IMR-90 (cell line): Measurements from ENCODE around the gene FOXP1. TPM values are rescaled to one million over a fixed set of nuclear protein-coding genes. Genes with fewer than 3 reads are reported as not detected.

Source experiments
- ATAC-seq: fragments of 200-7000 bp; cut with Tn5 transposase; 2 replicates; pipeline ENCODE4 v1.9.1; 2020; ENCODE audit warnings: low read depth, mild to moderate bottlenecking, moderate library complexity
- BruUV-seq: library from RNA; stranded (reverse); fragments of 400-500 nt; replicated peaks from 2 replicates; lab custom pipeline; 2021; lab: Mats Ljungman, UMichigan
- CTCF ChIA-PET: fragments of 300-600 bp; formaldehyde crosslinking; extraction: SDS; loops from one replicate; lab custom pipeline; 2021; ENCODE audit warnings: antibody characterized with exemption; lab: Yijun Ruan, JAX
- POLR2A ChIA-PET: fragments of 300-600 bp; sonication (Branson Sonifier 250); formaldehyde crosslinking; loops from one replicate; lab custom pipeline; 2022; ENCODE audit warnings: antibody characterized with exemption; ENCODE audit not compliant: unreplicated experiment; lab: Charles Lee
- DNase-seq: peaks from one replicate; pipeline ENCODE4 v3.0.0; 2013
- H2AFZ ChIP-seq: replicated peaks from 2 replicates; pipeline ENCODE3; 2013; ENCODE audit warnings: low read length, mild to moderate bottlenecking; ENCODE audit not compliant: poor library complexity
- H2AK5ac ChIP-seq: 2 replicates; pipeline ENCODE4 v1.6.1; 2013; ENCODE audit warnings: low read depth, low read length, inconsistent platforms
- H2AK9ac ChIP-seq: replicated peaks from 2 replicates; pipeline ENCODE3; 2013; ENCODE audit warnings: mild to moderate bottlenecking, low read depth, low read length, moderate library complexity; ENCODE audit not compliant: poor library complexity
- H2BK120ac ChIP-seq: 2 replicates; pipeline ENCODE4 v1.6.1; 2013; ENCODE audit warnings: low read depth, low read length, inconsistent platforms
- H2BK15ac ChIP-seq: 3 replicates; pipeline ENCODE4 v1.6.1; 2013; ENCODE audit warnings: low read depth, low read length, inconsistent platforms
- H2BK20ac ChIP-seq: 2 replicates; pipeline ENCODE4 v1.6.1; 2013; ENCODE audit warnings: low read depth, mild to moderate bottlenecking, inconsistent platforms, low read length, moderate library complexity
- H2BK5ac ChIP-seq: 2 replicates; pipeline ENCODE4 v1.6.1; 2013; ENCODE audit warnings: mild to moderate bottlenecking, low read depth, low read length, inconsistent platforms; ENCODE audit not compliant: poor library complexity, severe bottlenecking
- H3K14ac ChIP-seq: replicated peaks from 2 replicates; pipeline ENCODE4 v1.6.1; 2013; ENCODE audit warnings: low read depth, low read length, inconsistent platforms
- H3K18ac ChIP-seq: 2 replicates; pipeline ENCODE4 v1.6.1; 2013; ENCODE audit warnings: low read depth, low read length, control low read depth
- H3K23ac ChIP-seq: 2 replicates; pipeline ENCODE4 v1.6.1; 2013; ENCODE audit warnings: low read depth, low read length, inconsistent platforms
- H3K27ac ChIP-seq: 2 replicates; pipeline ENCODE4 v1.5.1; 2013; ENCODE audit warnings: mild to moderate bottlenecking, control low read depth, low read length; ENCODE audit not compliant: insufficient read depth
- H3K27me3 ChIP-seq: 2 replicates; pipeline ENCODE4 v1.6.1; 2013; ENCODE audit warnings: low read length; ENCODE audit not compliant: control insufficient read depth, insufficient read depth
- H3K36me3 ChIP-seq: 2 replicates; pipeline ENCODE4 v1.6.1; 2013; ENCODE audit warnings: low read length, mixed read lengths; ENCODE audit not compliant: control insufficient read depth, insufficient read depth
- H3K4ac ChIP-seq: 2 replicates; pipeline ENCODE4 v1.6.1; 2013; ENCODE audit warnings: low read depth, low read length, inconsistent platforms
- H3K4me1 ChIP-seq: 2 replicates; pipeline ENCODE4 v1.6.1; 2013; ENCODE audit warnings: low read length, mixed read lengths; ENCODE audit not compliant: control insufficient read depth, insufficient read depth
- H3K4me2 ChIP-seq: 2 replicates; pipeline ENCODE4 v1.6.1; 2013; ENCODE audit warnings: low read depth, mild to moderate bottlenecking, control low read depth, low read length, moderate library complexity
- H3K4me3 ChIP-seq: 2 replicates; pipeline ENCODE4 v1.5.1; 2013; ENCODE audit warnings: low read depth, mild to moderate bottlenecking, control low read depth, low read length, moderate library complexity; ENCODE audit not compliant: insufficient read depth
- H3K56ac ChIP-seq: 2 replicates; pipeline ENCODE4 v1.6.1; 2013; ENCODE audit warnings: low read length, inconsistent platforms; ENCODE audit not compliant: insufficient read depth; ENCODE audit errors: extremely low read depth
- H3K79me1 ChIP-seq, 2 experiments: 2 replicates each; pipeline ENCODE4 v1.6.1; 2013; ENCODE audit warnings: low read length in 2 of 2, inconsistent platforms in 1 of 2, low read depth in 1 of 2
- H3K9ac ChIP-seq: 2 replicates; pipeline ENCODE4 v1.6.1; 2013; ENCODE audit warnings: low read depth, low read length, control low read depth
- H3K9me1 ChIP-seq: 2 replicates; pipeline ENCODE4 v1.6.1; 2013; ENCODE audit warnings: low read length, inconsistent platforms; ENCODE audit not compliant: insufficient read depth
- H3K9me3 ChIP-seq: 2 replicates; pipeline ENCODE4 v1.6.1; 2013; ENCODE audit warnings: low read length; ENCODE audit not compliant: control insufficient read depth, insufficient read depth
- H4K20me1 ChIP-seq: 2 replicates; pipeline ENCODE4 v1.6.1; 2013; ENCODE audit warnings: low read length, inconsistent platforms; ENCODE audit not compliant: insufficient read depth
- H4K5ac ChIP-seq: 2 replicates; pipeline ENCODE4 v1.6.1; 2013; ENCODE audit warnings: mild to moderate bottlenecking, low read depth, low read length, control low read depth
- H4K8ac ChIP-seq, 2 experiments: 2 replicates each; pipeline ENCODE4 v1.6.1; 2013; ENCODE audit warnings: low read depth in 2 of 2, low read length in 2 of 2, control low read depth in 1 of 2, inconsistent platforms in 1 of 2
- H4K91ac ChIP-seq: 2 replicates; pipeline ENCODE4 v1.6.1; 2013; ENCODE audit warnings: low read depth, low read length, inconsistent platforms; ENCODE audit not compliant: insufficient read depth
- CHD1 ChIP-seq: IDR thresholded peaks from 2 replicates; pipeline ENCODE4 v1.6.1; 2012; ENCODE audit warnings: low read depth, low read length, improper control_type of control experiment
- CTCF ChIP-seq: conservative IDR thresholded peaks from 2 replicates; pipeline ENCODE4 v1.5.1; 2012; ENCODE audit warnings: mild to moderate bottlenecking, low read depth, low read length, improper control_type of control experiment
- ELK1 ChIP-seq: fragments of 150-350 bp; IDR thresholded peaks from 2 replicates; pipeline ENCODE4 v1.6.1; 2016; ENCODE audit warnings: low read depth, mild to moderate bottlenecking, low read length, moderate library complexity, borderline replicate concordance
- MAFK ChIP-seq: IDR thresholded peaks from 2 replicates; pipeline ENCODE4 v1.6.1; 2012; ENCODE audit warnings: low read depth, low read length, improper control_type of control experiment
- MAZ ChIP-seq: IDR thresholded peaks from 2 replicates; pipeline ENCODE4 v1.6.1; 2012; ENCODE audit warnings: low read depth, mild to moderate bottlenecking, low read length, improper control_type of control experiment, moderate library complexity, borderline replicate concordance
- RCOR1 ChIP-seq: IDR thresholded peaks from 2 replicates; pipeline ENCODE4 v1.6.1; 2012; ENCODE audit warnings: mild to moderate bottlenecking, low read length, improper control_type of control experiment; ENCODE audit not compliant: insufficient replicate concordance
- SMC3 ChIP-seq: fragments of 150-350 bp; IDR thresholded peaks from 2 replicates; pipeline ENCODE4 v1.6.1; 2016; ENCODE audit warnings: low read depth, mild to moderate bottlenecking, antibody characterized with exemption, low read length, moderate library complexity
- USF2 ChIP-seq: fragments of 150-350 bp; IDR thresholded peaks from 2 replicates; pipeline ENCODE4 v1.6.1; 2017; ENCODE audit warnings: mild to moderate bottlenecking, antibody characterized with exemption, low read length, low read depth
- WGBS, 2 experiments: methylation state at CpG; one replicate each; pipeline versions ENCODE4 v1.1.5 to v1.1.7; 2013; ENCODE audit warnings: missing lambda C conversion rate in 2 of 2; ENCODE audit not compliant: insufficient read length in 1 of 2; ENCODE audit errors: extremely low coverage in 2 of 2; 5-methylcytosine and 5-hydroxymethylcytosine counted together
- dilution Hi-C: fragments of 300-500 bp; cut with HindIII; formaldehyde crosslinking; loops from one replicate; pipeline ENCODE4 v1.14.3; 2018; ENCODE audit warnings: low sequenced_read_pairs; ENCODE audit not compliant: unreplicated experiment
- in situ Hi-C: fragments of 300-500 bp; cut with MboI; formaldehyde crosslinking; loops from 3 replicates; pipeline ENCODE4 v1.14.3; 2019; ENCODE audit warnings: low sequenced_read_pairs, inconsistent platforms, mixed read lengths
- intact Hi-C: fragments of 100-400 bp; cut with micrococcal nuclease; formaldehyde crosslinking; loops from 2 replicates; pipeline ENCODE4 v1.10.0; 2022
- polyA plus RNA-seq, 3 experiments: library from polyadenylated mRNA; depleted of rRNA; stranded (reverse); fragments of >200 nt; gene quantifications; 2 replicates each; pipeline ENCODE4 v1.2.3, GENCODE V29; 2012; ENCODE audit warnings: low replicate concordance in 1 of 3
- total RNA-seq: library from RNA; depleted of rRNA; stranded (reverse); fragments of >200 nt; gene quantifications from 2 replicates; pipeline ENCODE4 v1.2.3, GENCODE V29; 2012

Gene FOXP1
- total and polyA plus RNA-seq, 2 of the 4 experiments (the other 2 are of a cell fraction) = 37.0 to 132 TPM

- TF ChIP-seq CTCF (no peak), SMC3 (no peak)
Measured at GRCh38 chr3:71046791-71047190, 536.7 kb downstream of the FOXP1 start (continued).

GRCh38 chr3:71045917-71046282 is 537.6 kb downstream of the FOXP1 start:
- H2AK5ac ChIP-seq = no peak overlapping the region
- CTCF ChIA-PET = no interaction called here
- no peak overlapping the region for H3K4ac ChIP-seq
- POLR2A ChIA-PET = no interaction called here
- H4K20me1 ChIP-seq = peaks cover 29% of the 10 kb centered on the region; the same call in 1 of the 2 replicates
- no peak overlapping the region for H2BK5ac ChIP-seq
- H3K14ac ChIP-seq = no peak overlapping the region
- H2BK15ac ChIP-seq = no peak overlapping the region
- no peak overlapping the region for H4K91ac ChIP-seq
- peaks cover 54 to 79% of the 10 kb centered on the region in 2 experiments for H3K79me1 ChIP-seq
- H3K36me3 ChIP-seq = peaks cover 54% of the 10 kb centered on the region
- H3K4me1 ChIP-seq = peaks cover 16% of the 10 kb centered on the region
- H2BK120ac ChIP-seq = no peak overlapping the region
- no peaks in the 10 kb centered on the region for H3K9me3 ChIP-seq
- ATAC-seq (no peak), DNase-seq (no peak)
- no peak overlapping the region for H2BK20ac ChIP-seq
- no CpG with 5 or more reads among the region's 1 CpG for whole genome bisulfite sequencing, 2 experiments
- no peak overlapping the region for H4K5ac ChIP-seq
- no TSS peak for BruUV-seq
- no peak overlapping the region for H4K8ac ChIP-seq
- in situ Hi-C loops (no loop called here), dilution Hi-C loops (no loop called here), intact Hi-C loops (no loop called here)
- no peak overlapping the region for H2AK9ac ChIP-seq
- no peak overlapping the region for H3K27ac ChIP-seq
- H3K23ac ChIP-seq = peak overlapping the region; percentile 46; the same call in 1 of the 2 replicates
- H3K9ac ChIP-seq = no peak overlapping the region
- TF ChIP-seq SMC3 = no peak
- TF ChIP-seq MAZ = no peak
- TF ChIP-seq RCOR1 = no peak
- no peak for TF ChIP-seq MAFK
- no peak for TF ChIP-seq CHD1
- no peak for TF ChIP-seq ELK1
- TF ChIP-seq USF2 = no peak
- TF ChIP-seq CTCF = no peak
- H2AFZ ChIP-seq = no peak overlapping the region
- no peak overlapping the region for H3K56ac ChIP-seq
- H3K27me3 ChIP-seq = no peaks in the 10 kb centered on the region
- H3K9me1 ChIP-seq = peaks cover 25% of the 10 kb centered on the region
- H3K18ac ChIP-seq = no peak overlapping the region
- H3K4me3 ChIP-seq = no peak overlapping the region
- no peak overlapping the region for H3K4me2 ChIP-seq
